ENCODE measurements around the gene RGS11.

The RGS11 gene

GRCh38 chr16:220021-220420 lies 55.7 kb downstream of the RGS11 start:
- H3K4me3 ChIP-seq (ENCODE audit: low read depth, low read length): no peak overlapping the region
- no peak for TF ChIP-seq CTCF (IDR thresholded peaks at IDR 0.05; ENCODE audit: low read depth, low read length)
